ENCODE data around the gene TSNAX.

DNA sequence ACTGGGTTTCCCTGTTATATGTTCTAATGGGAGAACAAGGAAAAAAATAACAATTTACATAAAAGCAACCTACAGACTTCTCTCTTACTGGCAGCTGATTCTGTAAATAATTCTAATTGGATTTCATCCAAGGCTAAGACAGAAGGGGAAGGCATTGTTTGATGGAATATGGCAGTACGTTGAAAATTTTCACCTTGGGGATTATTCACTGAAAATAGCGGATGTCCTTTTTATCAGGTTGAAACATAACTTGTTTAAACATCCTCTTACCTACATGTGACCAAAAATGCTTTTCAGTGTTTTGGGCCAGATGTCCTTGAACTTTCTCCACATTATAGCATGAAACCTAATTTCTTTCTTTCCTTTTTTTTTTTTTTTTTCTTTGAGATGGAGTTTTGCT is 24.9 kb downstream of the TSNAX start:
- no peak for TF ChIP-seq EP300 (IDR thresholded peaks at IDR 0.05)
- no peak for TF ChIP-seq POLR2A (IDR thresholded peaks at IDR 0.05)
- TF ChIP-seq CTCF (IDR thresholded peaks at IDR 0.05): no peak
